Posterior cingulate gyrus (tissue), 11 donors: ENCODE measurements around the gene CSNK1G2.
A peak's percentile ranks its signal among the peaks of the same experiment; 100 is the strongest.

Experiments
- DNase-seq, 10 donors: peaks; one replicate each; pipeline versions ENCODE4 v3.0.0 to v3.0.0-alpha.2; 2020 to 2021; ENCODE audit warnings: mixed read lengths in 3 of 10
- intact Hi-C: fragments of 100-400 bp; cut with DNase I; formaldehyde crosslinking; loops from one replicate; pipeline ENCODE4 v1.15.1; 2023

CSNK1G2 gene

GRCh38 chr19:1917146-1917545 is 23.8 kb upstream of the CSNK1G2 start:
- no peak for DNase-seq
- intact Hi-C loops, result no loop called here

- intact Hi-C loops, result no loop called here
- DNase-seq, result no peak
Measured at GRCh38 chr19:1917926-1918325, 23.0 kb upstream of the CSNK1G2 start.

GRCh38 chr19:1918975-1919374 is 22.0 kb upstream of the CSNK1G2 start:
- DNase-seq, result no peak
- intact Hi-C loops, result no loop called here

- DNase-seq, result peak in 1 of 10 donors; percentile 83
- intact Hi-C loops, result no loop called here
Measured at GRCh38 chr19:1920644-1921043, 20.3 kb upstream of the CSNK1G2 start.

GRCh38 chr19:1921326-1921725 is 19.6 kb upstream of the CSNK1G2 start:
- intact Hi-C loops, result no loop called here
- no peak for DNase-seq

GRCh38 chr19:1921825-1922224 is 19.1 kb upstream of the CSNK1G2 start:
- no peak for DNase-seq
- intact Hi-C loops, result no loop called here

- DNase-seq, result no peak
- intact Hi-C loops, result no loop called here
Measured at GRCh38 chr19:1922803-1923202, 18.2 kb upstream of the CSNK1G2 start.

GRCh38 chr19:1923319-1923718 is 17.7 kb upstream of the CSNK1G2 start:
- DNase-seq, result no peak
- intact Hi-C loops, result no loop called here

- intact Hi-C loops, result no loop called here
- DNase-seq, result peak in 1 of 10 donors; percentile 78
Measured at GRCh38 chr19:1924320-1924961, 16.5 kb upstream of the CSNK1G2 start.

GRCh38 chr19:1925544-1925943 is 15.4 kb upstream of the CSNK1G2 start:
- no peak for DNase-seq
- intact Hi-C loops, result no loop called here

- intact Hi-C loops, result loop anchor here (1.0 kb wide), 1 partner anchor 140 kb away; no protein-coding TSS in a partner anchor
- peak; percentile 50 to 97 (median 78) for DNase-seq
Measured at GRCh38 chr19:1929021-1929742, 11.8 kb upstream of the CSNK1G2 start.

GRCh38 chr19:1931445-1931844 is 9.5 kb upstream of the CSNK1G2 start:
- no peak for DNase-seq
- intact Hi-C loops, result no loop called here

- peak in 1 of 10 donors; percentile 64 for DNase-seq
- intact Hi-C loops, result no loop called here
Measured at GRCh38 chr19:1932395-1932794, 8.6 kb upstream of the CSNK1G2 start.

GRCh38 chr19:1933244-1933643 is 7.7 kb upstream of the CSNK1G2 start:
- DNase-seq, result no peak
- intact Hi-C loops, result no loop called here

- DNase-seq, result no peak
- intact Hi-C loops, result no loop called here
Measured at GRCh38 chr19:1933942-1934341, 7.0 kb upstream of the CSNK1G2 start.

GRCh38 chr19:1935484-1936208 is 5.3 kb upstream of the CSNK1G2 start:
- intact Hi-C loops, result no loop called here
- peak in 3 of 10 donors; percentile 52 to 92 (median 55) for DNase-seq

GRCh38 chr19:1936430-1936829 is 4.5 kb upstream of the CSNK1G2 start:
- DNase-seq, result no peak

GRCh38 chr19:1936916-1937610 is 3.9 kb upstream of the CSNK1G2 start:
- no peak for DNase-seq
- intact Hi-C loops, result no loop called here

More at GRCh38 chr19:1936430-1936829, 4.5 kb upstream of the CSNK1G2 start:
- intact Hi-C loops, result no loop called here

- intact Hi-C loops, result no loop called here
Measured at GRCh38 chr19:1938071-1938470, 2.9 kb upstream of the CSNK1G2 start.

GRCh38 chr19:1942078-1942933 is 1.3 kb downstream of the CSNK1G2 start:
- intact Hi-C loops, result no loop called here
- peak in 5 of 10 donors; percentile 39 to 88 (median 81) for DNase-seq

More at GRCh38 chr19:1938071-1938470, 2.9 kb upstream of the CSNK1G2 start:
- no peak for DNase-seq
